Liver (tissue), 9 donors: ENCODE measurements around the gene ZNF813. TPM values are rescaled to one million over a fixed set of nuclear protein-coding genes. Genes with fewer than 3 reads are reported as not detected.
"Not testable (repeated sequence)": the region's sequence is repeated elsewhere in the genome, so short reads cannot be mapped to it uniquely, and the experiment has no call there.

Experiments
- DNase-seq: peaks from one replicate; pipeline ENCODE4 v3.0.0-alpha.2; 2017; ENCODE audit warnings: low spot score
- H3K27ac ChIP-seq, 2 donors: one replicate each; pipeline ENCODE4 v1.7.0; 2013; ENCODE audit warnings: inconsistent platforms in 2 of 2, low read length in 2 of 2, control low read depth in 1 of 2, low read depth in 1 of 2, mild to moderate bottlenecking in 1 of 2
- H3K27me3 ChIP-seq, 4 donors: one replicate each; pipeline versions ENCODE4 v1.6.1 to v1.7.0; 2013; ENCODE audit warnings: low read length in 3 of 4, inconsistent platforms in 1 of 4, mild to moderate bottlenecking in 1 of 4, moderate library complexity in 1 of 4; ENCODE audit not compliant: control insufficient read depth in 4 of 4, insufficient read depth in 4 of 4
- H3K36me3 ChIP-seq, 4 donors: one replicate each; pipeline versions ENCODE4 v1.6.1 to v1.7.0; 2013; ENCODE audit warnings: low read length in 3 of 4, mild to moderate bottlenecking in 3 of 4, low read depth in 1 of 4, moderate library complexity in 1 of 4; ENCODE audit not compliant: control insufficient read depth in 4 of 4, insufficient read depth in 3 of 4
- H3K4me1 ChIP-seq, 4 donors: one replicate each; pipeline versions ENCODE4 v1.6.1 to v1.7.0; 2013; ENCODE audit warnings: low read length in 3 of 4, mild to moderate bottlenecking in 3 of 4, moderate library complexity in 1 of 4; ENCODE audit not compliant: control insufficient read depth in 4 of 4, insufficient read depth in 4 of 4
- H3K4me3 ChIP-seq, 3 donors: one replicate each; pipeline versions ENCODE4 v1.6.1 to v1.7.0; 2013; ENCODE audit warnings: low read length in 3 of 3, control low read depth in 1 of 3, low read depth in 1 of 3, mild to moderate bottlenecking in 1 of 3
- H3K9ac ChIP-seq, 2 donors: one replicate each; pipeline ENCODE4 v1.7.0; 2013; ENCODE audit warnings: low read length in 2 of 2, mild to moderate bottlenecking in 2 of 2, moderate library complexity in 2 of 2, control low read depth in 1 of 2, low read depth in 1 of 2
- H3K9me3 ChIP-seq, 4 donors: one replicate each; pipeline versions ENCODE4 v1.6.1 to v1.7.0; 2013; ENCODE audit warnings: low read length in 3 of 4; ENCODE audit not compliant: control insufficient read depth in 4 of 4
- ATF3 ChIP-seq: IDR thresholded peaks from 2 replicates; pipeline ENCODE4 v1.6.1; 2016; ENCODE audit warnings: antibody characterized with exemption
- CTCF ChIP-seq: fragments of 150-350 bp; IDR thresholded peaks from 2 replicates; pipeline ENCODE4 v1.5.1; 2017; ENCODE audit warnings: improper control_type of control experiment, low read depth, low read length; ENCODE audit not compliant: missing input control
- EGR1 ChIP-seq, 2 donors: IDR thresholded peaks; 2 replicates each; pipeline ENCODE4 v1.6.1; 2016 to 2018; ENCODE audit warnings: antibody characterized with exemption in 2 of 2, low read depth in 2 of 2
- FOXA1 ChIP-seq: IDR thresholded peaks from 2 replicates; pipeline ENCODE4 v1.6.1; 2016; ENCODE audit warnings: antibody characterized with exemption
- FOXA2 ChIP-seq: IDR thresholded peaks from 2 replicates; pipeline ENCODE4 v1.6.1; 2016; ENCODE audit warnings: antibody characterized with exemption
- GABPA ChIP-seq, 2 donors: IDR thresholded peaks in 1 of 2; conservative IDR thresholded peaks in 1 of 2; 2 replicates each; pipeline ENCODE4 v1.6.1; 2016; ENCODE audit warnings: antibody characterized with exemption in 2 of 2, mild to moderate bottlenecking in 1 of 2, moderate library complexity in 1 of 2
- HNF4A ChIP-seq, 2 donors: conservative IDR thresholded peaks; 2 replicates each; pipeline ENCODE4 v1.6.1; 2016; ENCODE audit warnings: antibody characterized with exemption in 2 of 2, mild to moderate bottlenecking in 2 of 2
- HNF4G ChIP-seq: IDR thresholded peaks from 2 replicates; pipeline ENCODE4 v1.6.1; 2016; ENCODE audit warnings: antibody characterized with exemption
- JUND ChIP-seq, 2 donors: IDR thresholded peaks; 2 replicates each; pipeline ENCODE4 v1.6.1; 2016; ENCODE audit warnings: antibody characterized with exemption in 2 of 2
- MAX ChIP-seq: IDR thresholded peaks from 2 replicates; pipeline ENCODE4 v1.6.1; 2016; ENCODE audit warnings: antibody characterized with exemption
- NR2F2 ChIP-seq: IDR thresholded peaks from 2 replicates; pipeline ENCODE4 v1.6.1; 2016; ENCODE audit warnings: antibody characterized with exemption
- RAD21 ChIP-seq, 2 donors: IDR thresholded peaks; 2 replicates each; pipeline ENCODE4 v1.6.1; 2016; ENCODE audit warnings: antibody characterized with exemption in 2 of 2, mild to moderate bottlenecking in 2 of 2
- RXRA ChIP-seq, 2 donors: IDR thresholded peaks; 2 replicates each; pipeline ENCODE4 v1.6.1; 2017 to 2018; ENCODE audit warnings: antibody characterized with exemption in 2 of 2, mild to moderate bottlenecking in 1 of 2
- SP1 ChIP-seq: IDR thresholded peaks from 2 replicates; pipeline ENCODE4 v1.6.1; 2018; ENCODE audit warnings: antibody characterized with exemption, mild to moderate bottlenecking
- TAF1 ChIP-seq: conservative IDR thresholded peaks from 2 replicates; pipeline ENCODE4 v1.6.1; 2016; ENCODE audit warnings: antibody characterized with exemption, mild to moderate bottlenecking
- YY1 ChIP-seq: IDR thresholded peaks from 2 replicates; pipeline ENCODE4 v1.6.1; 2016; ENCODE audit warnings: antibody characterized with exemption, mild to moderate bottlenecking
- ZBTB33 ChIP-seq: IDR thresholded peaks from 2 replicates; pipeline ENCODE4 v1.6.1; 2016; ENCODE audit warnings: antibody characterized with exemption
- WGBS: extraction: QIAGEN DNeasy Blood & Tissue Kit; methylation state at CpG from one replicate; pipeline ENCODE4 v1.1.7; 2013; 5-methylcytosine and 5-hydroxymethylcytosine counted together
- polyA plus RNA-seq, 2 donors: library from polyadenylated mRNA; stranded (reverse) in 1 of 2; unstranded in 1 of 2; fragments of 200-250 nt in 1 of 2; fragments of >200 nt in 1 of 2; fragmentation: Nextera tagmentation in 1 of 2; extraction: Ambion mirVana in 1 of 2; gene quantifications; one replicate each; pipeline versions ENCODE4 v1.2.1 to v1.2.3, GENCODE V29; 2013 to 2015
- total RNA-seq, 2 donors: library from RNA; depleted of rRNA; stranded (reverse); fragments of >200 nt; gene quantifications; one replicate each; pipeline ENCODE4 v1.2.3, GENCODE V29; 2014
- TF ChIP-seq, protein P1 (sequence below): IDR thresholded peaks from 2 replicates; pipeline ENCODE4 v1.6.1; 2016; ENCODE audit warnings: antibody characterized with exemption, mild to moderate bottlenecking
- donor health status: healthy.
- donor health status: healthy.
- donor health status: healthy.
- donor health status: healthy.
- donor health status: healthy.

ZNF813 gene
- total and polyA plus RNA-seq, 4 donors = 0.35 to 4.1 (median 1.2) TPM

GRCh38 chr19:53463263-53463662 lies 4.3 kb upstream of the ZNF813 start (continued):
- TF ChIP-seq ZBTB33 (no peak), JUND (IDR thresholded peaks at IDR 0.05) (no peak), FOXA2 (no peak), SP1 (no peak), GABPA (IDR thresholded peaks at IDR 0.05 in 1 of 2, conservative IDR thresholded peaks at IDR 0.05 in 1 of 2) (no peak), FOXA1 (no peak), ATF3 (no peak), NR2F2 (no peak), TAF1 (no peak), RXRA (IDR thresholded peaks at IDR 0.05) (no peak), EGR1 (IDR thresholded peaks at IDR 0.05; ENCODE audit: low read depth in 2 of 2) (no peak)

GRCh38 chr19:53466726-53467484 lies 628 bp upstream of the ZNF813 start:
- H3K4me3 ChIP-seq = peak overlapping the region; percentile 39 to 63 (median 57)
- WGBS = 14% methylated on average over 31 of the region's 31 CpGs
- H3K27ac ChIP-seq = no peak overlapping the region
- no peak for DNase-seq
- no peak overlapping the region for H3K9ac ChIP-seq
- no peaks in the 10 kb centered on the region for H3K27me3 ChIP-seq
- no peaks in the 10 kb centered on the region for H3K36me3 ChIP-seq
- no peaks in the 10 kb centered on the region for H3K4me1 ChIP-seq
- peaks cover 11 to 24% (median 14%) of the 10 kb centered on the region in 4 donors for H3K9me3 ChIP-seq
- TF ChIP-seq RAD21 (IDR thresholded peaks at IDR 0.05) = no peak
- TF ChIP-seq HNF4A (conservative IDR thresholded peaks at IDR 0.05) = no peak
- no peak for TF ChIP-seq GABPA (IDR thresholded peaks at IDR 0.05 in 1 of 2, conservative IDR thresholded peaks at IDR 0.05 in 1 of 2)
- no peak for TF ChIP-seq SP1
- no peak for TF ChIP-seq FOXA1
- no peak for TF ChIP-seq YY1
- TF ChIP-seq CTCF = no peak
- TF ChIP-seq, protein P1, sequence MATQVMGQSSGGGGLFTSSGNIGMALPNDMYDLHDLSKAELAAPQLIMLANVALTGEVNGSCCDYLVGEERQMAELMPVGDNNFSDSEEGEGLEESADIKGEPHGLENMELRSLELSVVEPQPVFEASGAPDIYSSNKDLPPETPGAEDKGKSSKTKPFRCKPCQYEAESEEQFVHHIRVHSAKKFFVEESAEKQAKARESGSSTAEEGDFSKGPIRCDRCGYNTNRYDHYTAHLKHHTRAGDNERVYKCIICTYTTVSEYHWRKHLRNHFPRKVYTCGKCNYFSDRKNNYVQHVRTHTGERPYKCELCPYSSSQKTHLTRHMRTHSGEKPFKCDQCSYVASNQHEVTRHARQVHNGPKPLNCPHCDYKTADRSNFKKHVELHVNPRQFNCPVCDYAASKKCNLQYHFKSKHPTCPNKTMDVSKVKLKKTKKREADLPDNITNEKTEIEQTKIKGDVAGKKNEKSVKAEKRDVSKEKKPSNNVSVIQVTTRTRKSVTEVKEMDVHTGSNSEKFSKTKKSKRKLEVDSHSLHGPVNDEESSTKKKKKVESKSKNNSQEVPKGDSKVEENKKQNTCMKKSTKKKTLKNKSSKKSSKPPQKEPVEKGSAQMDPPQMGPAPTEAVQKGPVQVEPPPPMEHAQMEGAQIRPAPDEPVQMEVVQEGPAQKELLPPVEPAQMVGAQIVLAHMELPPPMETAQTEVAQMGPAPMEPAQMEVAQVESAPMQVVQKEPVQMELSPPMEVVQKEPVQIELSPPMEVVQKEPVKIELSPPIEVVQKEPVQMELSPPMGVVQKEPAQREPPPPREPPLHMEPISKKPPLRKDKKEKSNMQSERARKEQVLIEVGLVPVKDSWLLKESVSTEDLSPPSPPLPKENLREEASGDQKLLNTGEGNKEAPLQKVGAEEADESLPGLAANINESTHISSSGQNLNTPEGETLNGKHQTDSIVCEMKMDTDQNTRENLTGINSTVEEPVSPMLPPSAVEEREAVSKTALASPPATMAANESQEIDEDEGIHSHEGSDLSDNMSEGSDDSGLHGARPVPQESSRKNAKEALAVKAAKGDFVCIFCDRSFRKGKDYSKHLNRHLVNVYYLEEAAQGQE = no peak
- TF ChIP-seq RXRA (IDR thresholded peaks at IDR 0.05) = no peak
- TF ChIP-seq EGR1 (IDR thresholded peaks at IDR 0.05; ENCODE audit: low read depth in 2 of 2) = no peak
- no peak for TF ChIP-seq FOXA2
- TF ChIP-seq NR2F2 = no peak
- TF ChIP-seq TAF1 = no peak
- no peak for TF ChIP-seq JUND (IDR thresholded peaks at IDR 0.05)
- TF ChIP-seq ATF3 = no peak
- no peak for TF ChIP-seq ZBTB33
- TF ChIP-seq HNF4G = no peak
- TF ChIP-seq MAX = no peak

DNA sequence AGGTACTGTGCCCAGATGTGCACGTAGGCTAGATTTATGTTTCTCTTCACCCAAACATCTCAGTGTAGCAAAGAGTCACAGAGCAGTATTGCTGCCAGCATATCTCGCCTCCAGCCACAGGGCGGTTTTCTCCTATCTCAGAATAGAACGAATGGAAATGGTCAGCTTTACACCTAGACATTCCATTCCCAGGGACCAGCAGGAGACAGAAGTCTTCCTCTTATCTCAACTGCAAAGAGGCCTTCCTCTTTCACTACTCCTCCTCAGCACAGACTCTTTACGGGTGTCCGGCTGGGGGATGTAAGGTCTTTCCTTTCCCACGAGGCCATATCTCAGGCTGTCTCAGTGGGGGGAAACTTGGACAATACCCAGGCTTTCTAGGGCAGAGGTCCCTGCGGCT lies 1.1 kb downstream of the ZNF813 start:
- not testable (repeated sequence) for H3K9ac ChIP-seq, H3K4me1 ChIP-seq, H3K36me3 ChIP-seq, H3K4me3 ChIP-seq, DNase-seq, H3K27me3 ChIP-seq, H3K27ac ChIP-seq
- H3K9me3 ChIP-seq = peaks cover 5 to 12% (median 8%) of the 10 kb centered on the region in 4 donors
- WGBS = 49% methylated on average over 8 of the region's 8 CpGs
